ENCODE results near the gene CCZ1B.
"Not testable (repeated sequence)": the region's sequence is repeated elsewhere in the genome, so short reads cannot be mapped to it uniquely, and the experiment has no call there.

- not testable (repeated sequence) for TF ChIP-seq POLR2AphosphoS5, EP300, CTCF (IDR thresholded peaks at IDR 0.05)
These were observed 45.5 kb upstream of the CCZ1B start for GRCh38 chr7:6871421-6872144.
